Fibroblast of the aortic adventitia (primary cell): Measurements from ENCODE around the gene ARHGAP6. TPM values are rescaled to one million over a fixed set of nuclear protein-coding genes. Genes with fewer than 3 reads are reported as not detected.

Source experiments
- DNase-seq: peaks from one replicate; pipeline ENCODE4 v3.0.0-alpha.2; 2010; ENCODE audit warnings: low read depth
- H3K4me3 ChIP-seq: 2 replicates; pipeline ENCODE4 v1.5.1; 2011; ENCODE audit warnings: low read depth, mild to moderate bottlenecking, control low read depth, low read length, moderate library complexity
- CTCF ChIP-seq: IDR thresholded peaks from 2 replicates; pipeline ENCODE4 v1.5.1; 2011; ENCODE audit warnings: mild to moderate bottlenecking, low read length, control low read depth, inconsistent platforms; ENCODE audit not compliant: insufficient read depth
- total RNA-seq: library from RNA; depleted of rRNA; stranded (reverse); fragments of >200 nt; gene quantifications from 2 replicates; pipeline ENCODE4 v1.2.3, GENCODE V29; 2012; ENCODE audit warnings: low replicate concordance

Gene ARHGAP6
- total RNA-seq, 1 donor: 16.9 TPM

GRCh38 chrX:11460347-11460746 lies 205.4 kb downstream of the ARHGAP6 start:
- no peak for DNase-seq
- no peak for TF ChIP-seq CTCF

GRCh38 chrX:11458170-11458569 lies 207.6 kb downstream of the ARHGAP6 start:
- no peak overlapping the region for H3K4me3 ChIP-seq
- TF ChIP-seq CTCF: no peak
- peak; percentile 76 for DNase-seq

More at GRCh38 chrX:11460347-11460746, 205.4 kb downstream of the ARHGAP6 start:
- H3K4me3 ChIP-seq: no peak overlapping the region

GRCh38 chrX:11451151-11451550 lies 214.6 kb downstream of the ARHGAP6 start:
- no peak for TF ChIP-seq CTCF
- H3K4me3 ChIP-seq: no peak overlapping the region
- no peak for DNase-seq

- no peak for TF ChIP-seq CTCF
Measured at GRCh38 chrX:11450354-11450753, 215.4 kb downstream of the ARHGAP6 start.

GRCh38 chrX:11449613-11450012 lies 216.1 kb downstream of the ARHGAP6 start:
- no peak overlapping the region for H3K4me3 ChIP-seq
- no peak for DNase-seq
- no peak for TF ChIP-seq CTCF

More at GRCh38 chrX:11450354-11450753, 215.4 kb downstream of the ARHGAP6 start:
- no peak for DNase-seq
- no peak overlapping the region for H3K4me3 ChIP-seq

GRCh38 chrX:11447418-11447817 lies 218.3 kb downstream of the ARHGAP6 start:
- no peak overlapping the region for H3K4me3 ChIP-seq
- no peak for TF ChIP-seq CTCF
- DNase-seq: peak; percentile 49

- peak; percentile 27 for DNase-seq
Measured at GRCh38 chrX:11446949-11447348, 218.8 kb downstream of the ARHGAP6 start.

More at GRCh38 chrX:11446949-11447348, 218.8 kb downstream of the ARHGAP6 start:
- TF ChIP-seq CTCF: no peak
- H3K4me3 ChIP-seq: no peak overlapping the region
